Subcutaneous abdominal adipose tissue (tissue), 5 donors: ENCODE data around the gene ARID5B.

ENCODE experiments used
- H3K27ac ChIP-seq: one replicate; pipeline ENCODE4 v1.7.0; 2013; ENCODE audit warnings: low read depth, mild to moderate bottlenecking, inconsistent platforms, low read length, moderate library complexity
- H3K27me3 ChIP-seq, 5 donors: one replicate each; pipeline ENCODE4 v1.7.0; 2013; ENCODE audit warnings: low read length in 5 of 5, inconsistent platforms in 1 of 5; ENCODE audit not compliant: control insufficient read depth in 5 of 5, insufficient read depth in 4 of 5
- H3K36me3 ChIP-seq, 5 donors: one replicate each; pipeline ENCODE4 v1.7.0; 2013; ENCODE audit warnings: low read length in 5 of 5; ENCODE audit not compliant: control insufficient read depth in 5 of 5, insufficient read depth in 5 of 5
- H3K4me1 ChIP-seq, 5 donors: one replicate each; pipeline ENCODE4 v1.7.0; 2013; ENCODE audit warnings: low read length in 5 of 5, mild to moderate bottlenecking in 3 of 5, moderate library complexity in 1 of 5; ENCODE audit not compliant: control insufficient read depth in 5 of 5, insufficient read depth in 5 of 5
- H3K4me3 ChIP-seq, 5 donors: one replicate each; pipeline ENCODE4 v1.7.0; 2013; ENCODE audit warnings: low read length in 5 of 5, low read depth in 1 of 5
- H3K9ac ChIP-seq, 5 donors: one replicate each; pipeline ENCODE4 v1.7.0; 2013; ENCODE audit warnings: low read length in 5 of 5, mild to moderate bottlenecking in 4 of 5, moderate library complexity in 3 of 5
- H3K9me3 ChIP-seq, 5 donors: one replicate each; pipeline ENCODE4 v1.7.0; 2013; ENCODE audit warnings: low read length in 5 of 5; ENCODE audit not compliant: control insufficient read depth in 5 of 5
- donor health status: healthy.
- donor health status: healthy.
- donor health status: healthy.
- donor health status: healthy.
- donor health status: healthy.

ARID5B gene

DNA sequence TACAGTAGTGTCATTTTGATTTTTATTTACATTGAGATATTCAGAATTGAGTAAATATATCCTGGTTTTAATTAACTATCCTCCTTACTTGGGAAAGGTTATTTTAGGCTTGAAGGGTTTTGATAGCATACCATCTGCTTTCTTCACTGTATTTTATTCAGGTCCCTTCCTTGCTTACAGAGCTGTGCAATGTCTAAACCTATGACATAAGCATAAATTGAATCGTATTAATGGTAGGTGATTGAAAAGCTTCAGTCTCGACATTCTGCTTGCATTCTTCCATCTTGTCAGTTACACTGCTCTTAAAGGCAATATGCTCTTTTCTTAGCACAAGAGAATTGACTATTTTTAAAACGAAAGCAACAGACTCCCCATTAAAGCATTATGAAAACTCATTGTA lies 102.5 kb downstream of the ARID5B start:
- H3K27me3 ChIP-seq, result no peaks in the 10 kb centered on the region
- H3K36me3 ChIP-seq, result peaks cover 0 to 6% (median 5%) of the 10 kb centered on the region in 5 donors
- H3K9me3 ChIP-seq, result no peaks in the 10 kb centered on the region
- peaks cover under 1 to 24% (median 13%) of the 10 kb centered on the region in 5 donors for H3K4me1 ChIP-seq
- H3K9ac ChIP-seq, result no peak overlapping the region
- no peak overlapping the region for H3K4me3 ChIP-seq
- no peak overlapping the region for H3K27ac ChIP-seq

DNA sequence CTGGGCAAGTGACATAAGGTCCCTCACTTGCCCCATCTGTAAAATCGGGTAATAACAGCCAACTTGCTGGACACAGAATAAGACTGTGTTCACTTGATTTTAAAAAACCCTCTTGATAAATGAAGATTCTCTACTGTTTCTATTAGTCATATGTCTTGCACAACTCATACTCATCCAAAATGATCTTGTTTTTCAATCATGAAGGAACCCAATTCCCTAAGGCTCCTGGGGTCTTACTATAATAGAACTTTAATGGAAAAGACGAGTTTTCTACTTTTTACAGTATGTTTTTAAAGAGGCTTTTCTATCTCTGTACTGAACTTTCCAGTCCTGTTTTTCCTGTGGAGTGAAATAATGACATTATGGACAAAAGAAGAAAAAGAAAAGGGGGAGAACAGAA lies 103.8 kb downstream of the ARID5B start:
- peaks cover 0 to 6% (median 4%) of the 10 kb centered on the region in 5 donors for H3K36me3 ChIP-seq
- peaks cover 3 to 35% (median 23%) of the 10 kb centered on the region in 5 donors for H3K4me1 ChIP-seq
- no peaks in the 10 kb centered on the region for H3K9me3 ChIP-seq
- no peak overlapping the region for H3K9ac ChIP-seq
- no peak overlapping the region for H3K4me3 ChIP-seq
- peak overlapping the region; percentile 25 for H3K27ac ChIP-seq
- no peaks in the 10 kb centered on the region for H3K27me3 ChIP-seq

DNA sequence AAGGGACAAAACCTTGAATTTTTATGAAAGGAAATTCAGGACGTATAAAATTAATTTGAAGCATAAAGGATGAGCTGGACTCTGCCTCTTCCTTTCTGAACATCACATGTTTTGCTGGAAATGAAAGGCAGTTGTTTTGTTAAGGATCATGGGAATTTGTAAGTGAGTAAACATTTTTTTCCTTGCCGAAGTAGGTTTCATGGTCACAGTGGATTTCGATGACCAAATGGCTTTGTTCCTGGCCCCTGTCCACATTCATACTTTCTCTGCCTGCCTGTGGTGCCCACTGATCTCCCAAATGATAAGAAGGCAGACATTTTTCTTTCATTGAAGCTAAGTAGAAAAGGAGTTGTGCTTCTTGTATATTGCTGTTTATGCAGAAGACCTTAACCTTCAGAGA lies 104.2 kb downstream of the ARID5B start:
- Histone ChIP-seq H3K36me3 (peaks cover 0 to 5% (median 3%) of the 10 kb centered on the region in 5 donors), H3K27ac (peak overlapping the region; percentile 25), H3K9ac (no peak overlapping the region), H3K9me3 (no peaks in the 10 kb centered on the region), H3K4me3 (no peak overlapping the region), H3K4me1 (peaks cover 3 to 36% (median 23%) of the 10 kb centered on the region in 5 donors), H3K27me3 (no peaks in the 10 kb centered on the region)

DNA sequence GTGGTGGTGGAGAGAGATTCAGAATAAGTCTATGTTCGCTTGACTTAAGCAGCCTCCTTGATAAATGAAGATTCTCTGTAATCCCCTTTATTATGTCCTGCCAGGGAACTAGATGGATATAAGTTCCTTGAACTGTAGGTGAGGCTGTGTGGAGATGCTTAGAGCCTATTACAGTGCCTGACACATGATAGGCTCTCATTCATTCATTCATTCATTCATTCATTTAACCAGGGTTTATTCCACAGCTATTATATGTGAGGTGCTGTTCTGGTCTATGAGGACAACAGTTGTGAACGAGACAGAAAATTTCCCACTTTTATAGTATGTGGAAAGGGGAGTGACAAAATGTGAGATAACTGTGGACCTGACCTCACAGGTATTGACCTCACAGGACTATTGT lies 105.6 kb downstream of the ARID5B start:
- Histone ChIP-seq H3K9ac (no peak overlapping the region), H3K36me3 (peaks cover 0 to 7% (median 0%) of the 10 kb centered on the region in 5 donors), H3K9me3 (no peaks in the 10 kb centered on the region), H3K27ac (no peak overlapping the region), H3K4me3 (no peak overlapping the region), H3K4me1 (peaks cover 3 to 38% (median 23%) of the 10 kb centered on the region in 5 donors), H3K27me3 (no peaks in the 10 kb centered on the region)

DNA sequence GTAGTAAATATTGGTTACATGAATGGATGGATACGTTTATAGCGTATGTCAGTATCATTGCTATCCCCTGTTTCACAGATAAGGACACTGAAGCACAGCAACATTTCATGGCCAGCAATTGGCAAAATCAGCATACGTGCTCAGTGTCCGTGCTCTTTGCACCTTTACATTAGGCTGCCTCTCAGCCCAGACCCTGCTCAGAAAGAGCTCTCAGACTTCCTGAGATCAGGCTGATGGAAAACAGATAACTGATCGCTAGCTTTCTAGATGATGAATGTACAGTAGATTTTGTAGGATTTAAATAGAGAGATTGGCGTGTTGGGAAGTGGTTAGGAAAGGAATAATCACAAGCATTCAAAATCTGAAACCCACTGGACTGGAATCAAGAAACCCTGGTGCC lies 106.7 kb downstream of the ARID5B start:
- Histone ChIP-seq H3K9ac (no peak overlapping the region), H3K4me1 (peaks cover 3 to 38% (median 23%) of the 10 kb centered on the region in 5 donors), H3K27ac (peak overlapping the region; percentile 9), H3K4me3 (no peak overlapping the region), H3K27me3 (no peaks in the 10 kb centered on the region), H3K9me3 (no peaks in the 10 kb centered on the region), H3K36me3 (peaks cover 0 to 11% (median 0%) of the 10 kb centered on the region in 5 donors)

DNA sequence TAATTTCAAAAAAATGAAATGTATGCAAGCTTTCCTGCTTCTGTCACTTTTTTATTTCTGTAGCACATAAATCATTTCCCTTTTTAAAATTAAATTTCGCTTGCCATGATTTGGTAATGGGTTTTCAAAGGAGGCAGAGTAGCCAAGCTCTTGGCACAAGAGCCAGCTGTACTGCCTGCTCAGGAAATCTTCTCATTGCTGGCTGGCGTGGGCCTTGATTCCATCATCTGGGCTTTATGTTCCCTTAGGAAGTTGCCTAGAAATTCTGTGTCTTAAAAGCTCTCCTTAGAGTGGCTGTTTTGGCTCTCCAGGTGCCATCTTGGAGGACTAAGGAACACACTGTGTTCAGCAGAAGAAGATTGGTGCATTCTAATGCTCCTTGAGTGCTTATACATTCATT lies 107.4 kb downstream of the ARID5B start:
- Histone ChIP-seq H3K4me3 (no peak overlapping the region), H3K27me3 (no peaks in the 10 kb centered on the region), H3K27ac (peak overlapping the region; percentile 4), H3K36me3 (peaks cover 0 to 11% (median 0%) of the 10 kb centered on the region in 5 donors), H3K4me1 (peaks cover 3 to 38% (median 23%) of the 10 kb centered on the region in 5 donors), H3K9me3 (no peaks in the 10 kb centered on the region), H3K9ac (no peak overlapping the region)

DNA sequence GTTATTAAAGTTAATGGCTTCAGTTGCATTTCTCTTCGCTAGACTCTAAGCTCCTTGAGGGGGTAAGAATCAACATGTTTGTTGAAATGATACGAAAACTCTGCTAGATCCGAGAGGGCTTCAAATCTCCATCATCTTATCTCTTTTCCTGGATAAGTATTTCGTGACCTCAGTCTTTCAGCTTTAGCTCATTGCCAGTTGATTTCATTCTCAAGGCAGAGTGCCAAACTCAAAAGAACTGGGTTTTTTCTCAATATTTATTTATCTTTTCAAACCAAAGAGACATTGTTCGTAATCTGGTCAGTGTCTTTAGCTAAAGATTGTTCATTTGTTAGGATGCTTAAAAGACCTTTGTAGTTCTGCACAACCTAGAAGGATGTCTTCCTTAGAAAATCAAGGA lies 108.9 kb downstream of the ARID5B start:
- H3K4me3 ChIP-seq, result no peak overlapping the region
- H3K4me1 ChIP-seq, result peaks cover 3 to 28% (median 20%) of the 10 kb centered on the region in 5 donors
- H3K36me3 ChIP-seq, result peaks cover 0 to 11% (median 0%) of the 10 kb centered on the region in 5 donors
- no peaks in the 10 kb centered on the region for H3K9me3 ChIP-seq
- H3K9ac ChIP-seq, result no peak overlapping the region
- H3K27ac ChIP-seq, result no peak overlapping the region
- H3K27me3 ChIP-seq, result no peaks in the 10 kb centered on the region

DNA sequence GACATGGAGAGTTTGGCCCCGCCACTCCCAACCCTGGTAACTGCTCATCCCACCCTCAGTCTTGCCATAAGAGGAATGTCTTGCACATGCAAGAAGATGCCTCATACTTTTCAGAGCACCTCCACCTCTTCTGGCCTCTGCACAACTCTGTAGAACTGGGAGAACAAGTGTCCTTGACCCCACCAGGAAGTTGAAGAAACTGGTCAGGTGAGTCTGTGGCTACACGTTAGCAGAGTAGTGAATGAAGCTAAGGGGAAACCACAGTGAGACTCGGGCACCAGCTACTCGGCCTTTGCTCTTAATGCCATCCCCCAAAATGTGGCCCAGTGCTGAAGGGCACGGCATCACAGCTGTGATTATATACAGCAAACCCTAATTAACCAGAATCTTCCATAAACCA lies 110.1 kb downstream of the ARID5B start:
- Histone ChIP-seq H3K36me3 (peaks cover 0 to 11% (median 0%) of the 10 kb centered on the region in 5 donors), H3K27me3 (no peaks in the 10 kb centered on the region), H3K4me1 (peaks cover 3 to 27% (median 17%) of the 10 kb centered on the region in 5 donors), H3K27ac (no peak overlapping the region), H3K9ac (no peak overlapping the region), H3K9me3 (no peaks in the 10 kb centered on the region), H3K4me3 (no peak overlapping the region)

DNA sequence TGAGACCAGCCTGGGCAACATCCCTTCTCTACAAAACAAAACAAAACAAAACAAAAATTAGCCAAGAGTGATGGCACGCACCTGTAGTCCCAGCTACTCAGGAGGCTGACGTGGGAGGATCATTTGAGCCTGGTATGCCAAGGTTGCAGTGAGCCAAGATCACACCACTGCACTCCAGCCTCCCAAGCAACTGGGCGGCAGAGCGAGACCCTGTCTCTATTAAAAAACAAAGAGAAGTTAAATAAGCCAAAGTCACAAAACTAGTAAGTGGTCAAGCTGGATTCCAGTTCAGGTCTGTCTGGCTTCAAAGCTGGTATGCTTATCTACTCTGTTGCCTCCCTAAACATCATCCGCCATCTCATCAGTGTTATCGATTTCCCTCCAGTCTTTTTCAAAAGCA lies 110.8 kb downstream of the ARID5B start:
- Histone ChIP-seq H3K9ac (no peak overlapping the region), H3K4me1 (peaks cover 3 to 34% (median 25%) of the 10 kb centered on the region in 5 donors), H3K9me3 (no peaks in the 10 kb centered on the region), H3K4me3 (no peak overlapping the region), H3K36me3 (peaks cover 0 to 11% (median 0%) of the 10 kb centered on the region in 5 donors), H3K27ac (no peak overlapping the region), H3K27me3 (no peaks in the 10 kb centered on the region)

DNA sequence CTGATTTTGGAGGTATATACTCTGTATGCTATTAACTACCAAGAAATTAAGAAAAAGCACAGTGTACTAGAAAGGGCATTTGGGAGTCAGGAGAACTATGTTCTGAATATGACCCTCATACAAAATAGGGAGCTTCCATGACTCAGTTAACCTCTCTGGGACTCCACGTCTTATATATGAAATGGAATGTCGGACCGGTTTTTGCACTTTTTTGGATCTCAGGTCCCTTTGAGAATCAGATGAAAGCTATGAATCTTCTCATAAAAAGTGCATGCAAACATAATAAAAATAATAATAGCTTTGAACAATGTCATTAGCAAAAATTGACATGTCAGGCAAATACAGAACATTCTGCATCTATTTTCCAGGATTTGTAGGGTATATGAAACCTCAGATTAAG lies 113.0 kb downstream of the ARID5B start:
- no peak overlapping the region for H3K4me3 ChIP-seq
- peaks cover 0 to 44% (median 35%) of the 10 kb centered on the region in 5 donors for H3K4me1 ChIP-seq
- H3K9me3 ChIP-seq, result no peaks in the 10 kb centered on the region
- no peak overlapping the region for H3K27ac ChIP-seq
- peaks cover 0 to 11% (median 0%) of the 10 kb centered on the region in 5 donors for H3K36me3 ChIP-seq
- H3K9ac ChIP-seq, result no peak overlapping the region
- H3K27me3 ChIP-seq, result no peaks in the 10 kb centered on the region
